GM18502 (cell line): ENCODE data around the gene SLC16A9.

ENCODE experiments used
- ATAC-seq: cut with Tn5 transposase; IDR thresholded peaks from one replicate; pipeline ENCODE4 v1.9.1; 2021; ENCODE audit warnings: mild to moderate bottlenecking; ENCODE audit not compliant: unreplicated experiment, poor library complexity

SLC16A9 gene

DNA sequence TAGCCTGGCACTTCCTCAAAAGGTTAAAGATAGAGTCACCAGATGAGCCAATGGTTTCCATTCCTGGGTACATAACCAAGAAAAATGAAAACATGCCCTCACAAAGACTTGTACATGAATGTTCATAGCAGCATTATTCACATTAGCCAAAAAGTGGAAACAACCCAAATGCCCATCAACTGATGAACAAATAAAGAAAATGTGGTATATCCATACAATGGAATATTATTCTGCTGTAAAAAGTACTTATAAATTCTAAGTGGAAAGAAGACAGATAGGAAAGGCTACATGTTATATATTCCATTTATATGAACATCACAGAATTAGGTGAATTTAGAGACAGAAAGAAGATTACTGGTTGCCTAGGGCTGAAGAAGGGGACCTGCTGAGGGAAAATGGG, 10.7 kb upstream of the SLC16A9 start:
- no peak for ATAC-seq

DNA sequence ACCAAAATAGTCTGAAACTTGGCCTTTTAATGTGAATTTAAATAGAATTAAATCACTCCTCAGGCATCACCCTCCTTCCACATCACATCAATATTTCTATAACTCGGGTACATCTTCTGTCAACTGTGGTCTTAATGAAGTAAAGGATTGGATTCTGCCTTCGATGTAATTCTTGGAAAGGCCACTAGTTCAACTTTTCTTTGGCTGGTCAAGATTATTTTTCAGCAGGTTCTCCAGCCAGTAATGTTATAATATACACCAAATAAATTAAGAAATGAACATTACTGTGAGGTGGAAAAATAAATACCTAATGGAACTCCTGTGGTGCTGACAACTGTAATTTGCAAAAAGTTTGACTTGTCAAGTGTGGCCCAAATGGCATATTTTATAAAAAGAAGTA, 9.7 kb upstream of the SLC16A9 start:
- no peak for ATAC-seq

DNA sequence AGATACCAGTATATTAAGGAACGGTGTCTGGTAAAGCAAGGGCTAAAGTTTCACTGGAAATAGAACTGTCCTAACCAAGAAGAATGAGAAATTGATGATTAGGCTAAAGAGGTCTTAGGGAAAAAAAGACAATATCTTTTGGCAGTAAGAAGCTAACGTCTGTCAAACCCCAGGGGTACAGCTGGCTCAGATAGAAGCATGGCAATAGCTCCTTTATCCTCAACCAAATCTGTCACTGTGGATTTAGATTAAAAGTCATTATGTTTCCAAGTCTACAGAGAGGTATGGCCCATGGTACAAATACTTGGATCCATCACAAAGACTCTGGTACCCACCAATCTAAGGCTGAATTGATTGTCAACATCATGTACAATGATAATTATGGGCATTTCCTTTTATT, 8.6 kb upstream of the SLC16A9 start:
- ATAC-seq: no peak

DNA sequence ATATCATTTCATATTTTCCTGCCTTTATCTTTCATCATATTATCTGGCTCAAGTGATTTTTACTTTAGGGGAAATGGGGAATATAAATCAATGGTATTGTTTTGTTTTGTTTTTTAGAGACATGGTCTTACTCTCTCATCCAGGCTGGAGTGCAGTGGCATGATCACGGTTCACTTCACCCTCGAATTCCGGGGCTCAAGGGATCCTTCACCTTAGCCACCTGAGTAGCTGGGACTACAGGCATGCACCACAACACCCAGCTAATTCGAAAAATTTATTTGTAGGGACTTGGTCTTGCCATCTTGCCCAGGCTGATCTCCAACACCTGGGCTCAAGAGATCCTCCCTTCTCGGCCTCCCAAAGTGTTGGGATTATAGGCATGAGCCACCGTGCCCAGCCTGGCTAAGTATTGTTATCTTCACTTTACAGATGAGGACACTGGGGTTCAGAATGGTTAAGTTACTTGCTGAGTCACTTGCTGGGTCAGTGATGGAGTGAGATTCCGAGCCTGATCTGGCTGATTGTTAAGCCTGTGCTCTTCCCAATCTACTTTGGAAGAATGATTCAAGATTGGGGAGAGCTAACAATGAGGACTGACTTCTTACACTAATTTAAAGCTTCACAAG, 3.7 kb upstream of the SLC16A9 start:
- ATAC-seq: no peak

DNA sequence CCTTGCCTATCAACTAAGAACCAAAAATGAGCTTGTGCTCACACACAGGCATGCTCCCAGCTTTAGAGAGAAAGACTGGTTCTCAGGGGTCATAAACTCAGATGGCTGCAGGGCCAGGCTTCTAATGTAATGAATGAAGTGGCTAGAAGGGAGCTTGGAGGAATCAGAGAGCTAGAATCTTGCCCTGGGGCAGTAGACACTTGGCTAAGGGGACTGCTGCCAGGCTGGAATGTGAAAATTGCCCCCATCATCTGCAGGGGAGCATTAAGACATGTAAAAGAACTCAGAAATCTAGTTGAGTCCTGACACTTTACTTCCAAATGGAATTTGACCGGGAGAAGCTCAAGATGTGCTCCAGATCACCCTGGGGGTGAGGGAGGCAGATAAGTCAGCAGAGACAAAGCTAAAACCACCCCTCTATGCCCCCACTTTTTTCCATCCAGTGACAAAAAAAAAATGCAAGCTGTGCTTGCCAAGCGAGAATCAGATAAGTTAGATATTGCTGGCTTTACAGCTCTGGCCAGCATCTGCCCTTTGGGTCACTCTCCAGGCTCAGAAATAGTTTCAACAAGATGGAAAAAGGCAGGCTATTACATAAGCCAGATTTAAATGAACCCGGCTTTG, 2.3 kb upstream of the SLC16A9 start:
- ATAC-seq: no peak

DNA sequence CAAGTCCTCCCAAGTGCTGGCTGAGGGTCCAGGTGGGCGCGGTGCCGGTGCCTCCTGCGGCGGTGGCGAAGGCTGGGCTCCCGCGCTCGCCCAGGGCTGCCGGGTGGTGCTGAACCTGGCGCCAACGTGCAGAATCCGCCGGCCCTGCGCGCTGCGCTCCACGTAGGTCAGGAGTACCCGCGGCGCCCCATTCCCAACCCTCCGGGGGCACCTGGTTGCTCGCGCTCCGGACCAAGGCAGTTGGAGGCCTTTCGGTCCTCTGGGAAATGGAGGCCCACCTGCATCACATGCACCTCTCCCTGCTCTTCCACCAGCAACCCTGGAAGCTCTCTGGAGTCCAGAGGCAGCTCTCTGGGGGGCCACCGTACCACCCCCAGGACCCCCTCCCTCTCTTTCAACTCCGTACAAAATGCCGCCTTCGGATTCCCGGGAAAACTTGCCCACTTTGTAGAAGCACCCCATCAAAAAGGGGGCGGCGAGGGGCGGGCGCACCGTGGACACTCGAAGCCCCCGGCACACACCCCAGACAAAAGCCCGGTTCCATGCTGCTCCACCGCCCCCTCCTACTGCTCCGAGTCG, 745 bp downstream of the SLC16A9 start:
- peak; percentile 35 for ATAC-seq

DNA sequence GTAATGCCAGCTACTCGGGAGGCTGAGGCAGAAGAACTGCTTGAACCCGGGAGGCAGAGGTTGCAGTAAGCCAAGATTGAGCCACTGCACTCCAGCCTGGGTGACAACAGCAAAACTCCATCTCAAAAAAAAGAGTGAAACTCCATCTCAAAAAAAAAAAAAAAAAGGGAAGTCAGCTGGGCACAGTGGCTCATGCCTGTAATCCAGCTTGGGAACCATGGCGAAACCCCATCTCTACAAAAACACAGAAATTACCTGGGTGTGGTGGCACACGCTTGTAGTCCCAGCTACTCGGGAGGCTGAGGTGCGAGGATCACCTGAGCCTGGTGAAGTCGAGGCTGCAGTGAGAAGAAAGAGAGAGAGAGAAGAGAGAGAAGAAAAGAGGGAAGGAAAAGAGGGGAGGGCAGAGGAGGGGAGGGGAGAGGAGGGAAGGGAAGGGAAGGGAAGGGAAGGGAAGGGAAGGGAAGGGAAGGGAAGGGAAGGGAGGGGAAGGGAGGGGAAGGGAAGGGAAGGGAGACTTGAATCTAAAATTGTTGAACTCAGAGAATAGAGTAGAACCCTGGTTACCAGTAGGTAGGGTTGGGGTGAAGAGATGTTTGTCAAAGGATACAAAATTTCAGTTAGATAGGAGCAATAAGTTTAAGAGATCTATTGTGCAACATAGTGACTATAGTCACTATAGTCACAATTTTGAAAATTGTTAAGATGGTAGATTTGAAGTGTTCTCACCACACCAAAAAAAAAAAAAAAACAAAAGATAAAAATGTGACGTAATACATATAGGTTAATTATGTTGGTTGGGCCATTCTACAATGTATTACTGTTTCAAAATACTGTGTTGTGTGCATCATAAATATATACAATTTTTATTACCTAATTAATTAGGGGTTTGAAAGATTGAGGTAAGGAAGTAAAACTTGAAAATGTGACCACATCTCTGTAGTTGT, 2.5 kb downstream of the SLC16A9 start:
- no peak for ATAC-seq

DNA sequence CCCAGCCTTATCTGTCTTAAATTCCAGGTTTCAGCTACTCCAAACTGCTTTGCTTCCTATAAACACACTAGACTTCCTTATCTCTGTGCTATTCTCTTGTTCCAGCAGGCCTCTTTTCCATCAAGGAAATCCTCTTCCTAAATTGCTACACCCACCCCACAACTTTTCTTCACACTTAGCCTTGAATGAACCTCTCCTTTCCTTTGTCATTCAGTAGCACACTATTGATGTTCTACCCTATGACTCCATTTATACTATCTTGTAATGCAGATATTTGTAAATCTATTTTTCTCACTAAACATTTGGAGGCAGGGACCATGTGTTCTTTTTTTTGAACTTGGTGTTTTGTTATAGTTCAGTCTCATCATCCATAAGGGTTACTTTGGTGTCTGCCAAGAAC, 3.7 kb downstream of the SLC16A9 start:
- ATAC-seq: no peak

DNA sequence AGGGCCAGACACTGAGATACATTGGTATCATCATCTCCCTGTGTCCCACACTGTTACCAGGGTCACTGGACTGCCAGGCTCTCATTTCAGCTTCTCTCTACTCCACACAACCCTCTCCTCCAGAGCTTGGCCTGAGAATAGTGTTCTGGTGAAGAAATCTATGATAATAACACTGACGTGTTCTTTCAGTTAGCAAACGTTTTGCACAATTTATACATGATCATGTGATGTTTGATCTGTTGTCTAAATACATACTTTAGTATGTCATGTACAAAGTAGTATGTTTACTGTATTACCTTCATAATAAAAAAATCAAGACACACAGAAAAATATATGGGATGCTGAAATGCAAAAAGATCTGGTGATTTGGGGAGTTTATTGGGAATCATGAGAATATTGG, 5.0 kb downstream of the SLC16A9 start:
- ATAC-seq: no peak

DNA sequence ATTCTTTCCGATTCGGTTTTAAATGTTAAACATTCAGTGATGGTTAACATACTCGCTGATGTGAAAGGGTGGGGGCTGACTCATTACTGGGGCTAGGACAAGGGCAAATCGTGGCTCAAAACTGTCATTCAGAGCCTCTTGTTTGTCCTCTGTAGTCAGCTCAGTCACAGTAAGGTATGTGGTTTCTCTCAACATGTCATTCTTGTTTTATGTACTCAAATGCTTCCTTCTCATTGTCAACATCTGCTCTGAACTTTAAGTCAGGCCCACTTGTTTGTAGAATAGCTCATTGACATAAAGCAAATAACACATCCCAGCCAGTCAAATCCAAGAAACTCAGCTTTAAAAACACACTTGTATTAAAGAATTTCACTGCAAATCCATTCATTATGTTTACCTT, 7.3 kb downstream of the SLC16A9 start:
- ATAC-seq: no peak

DNA sequence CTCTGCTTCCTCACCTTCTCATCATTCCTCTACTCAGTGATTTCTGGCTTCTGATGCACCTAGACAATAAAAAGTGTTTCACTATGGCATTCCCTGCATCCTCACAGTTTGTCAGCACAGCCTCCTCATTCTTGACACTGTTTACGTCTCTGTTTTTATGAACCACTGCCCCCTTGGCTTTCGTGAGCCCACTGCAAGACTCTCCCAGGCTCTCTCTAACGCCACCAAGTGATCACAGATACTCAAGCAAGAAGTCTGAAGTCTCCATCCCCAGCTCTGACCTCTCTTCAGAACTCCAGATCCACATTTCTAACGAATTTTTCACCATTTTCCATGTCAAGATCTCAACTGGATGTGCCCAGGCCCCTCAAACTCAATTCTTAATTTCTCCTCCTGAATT, 8.9 kb downstream of the SLC16A9 start:
- ATAC-seq: no peak

DNA sequence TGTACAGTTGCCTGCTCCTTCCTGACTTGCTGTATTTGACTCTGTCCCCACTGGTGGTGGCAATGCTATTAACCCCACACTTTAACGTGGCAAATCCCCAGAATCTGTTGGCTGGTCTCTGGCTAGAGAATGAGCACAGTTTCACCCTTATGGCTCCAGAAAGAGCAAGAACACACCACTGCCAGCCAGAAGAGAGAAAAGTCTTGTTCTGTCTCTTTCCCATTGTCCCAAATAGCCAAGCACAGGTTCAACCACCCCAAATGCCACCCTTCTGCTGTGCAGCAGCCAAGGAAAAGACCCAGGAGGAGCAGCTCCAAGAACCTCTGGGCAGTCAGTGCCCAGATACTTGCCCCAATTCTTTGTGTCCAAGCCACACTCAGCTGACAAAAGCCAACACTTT, 11.3 kb downstream of the SLC16A9 start:
- no peak for ATAC-seq

DNA sequence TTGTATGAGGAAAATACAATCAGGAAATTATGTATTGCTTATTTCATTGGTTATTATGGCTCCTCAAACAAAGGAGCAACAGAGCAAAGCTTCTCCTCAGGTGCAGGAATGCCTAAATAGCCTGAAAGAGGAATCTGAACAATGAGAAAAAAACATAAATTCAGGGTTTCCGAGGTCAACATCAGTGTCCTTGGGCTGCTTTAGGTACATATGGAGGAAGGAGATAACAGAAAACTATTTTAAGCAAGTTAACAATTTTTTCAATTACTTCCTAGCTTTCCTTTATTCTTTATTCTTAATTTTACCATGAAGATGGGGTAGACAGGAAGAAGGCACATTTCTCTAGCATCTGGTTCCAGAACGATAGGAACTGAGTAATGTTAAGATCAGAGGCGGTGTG, 14.0 kb downstream of the SLC16A9 start:
- ATAC-seq: no peak

DNA sequence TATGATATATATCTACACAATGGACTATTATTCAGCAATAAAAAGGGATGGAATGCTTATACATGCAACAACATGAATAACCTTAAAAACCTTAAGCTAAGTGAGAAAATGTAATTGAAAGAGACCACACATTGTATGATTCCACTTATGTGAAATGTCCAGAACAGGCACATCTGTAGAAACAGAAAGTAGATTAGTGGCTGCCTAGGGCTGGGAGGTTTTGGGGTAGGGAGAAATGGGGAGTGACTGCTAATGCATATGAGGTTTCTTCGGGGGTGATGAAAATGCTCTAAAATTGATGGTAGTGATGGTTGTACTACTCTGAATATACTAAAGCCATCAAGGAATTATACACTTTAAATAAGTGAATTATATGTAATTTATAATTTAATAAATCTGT, 14.7 kb downstream of the SLC16A9 start:
- no peak for ATAC-seq

DNA sequence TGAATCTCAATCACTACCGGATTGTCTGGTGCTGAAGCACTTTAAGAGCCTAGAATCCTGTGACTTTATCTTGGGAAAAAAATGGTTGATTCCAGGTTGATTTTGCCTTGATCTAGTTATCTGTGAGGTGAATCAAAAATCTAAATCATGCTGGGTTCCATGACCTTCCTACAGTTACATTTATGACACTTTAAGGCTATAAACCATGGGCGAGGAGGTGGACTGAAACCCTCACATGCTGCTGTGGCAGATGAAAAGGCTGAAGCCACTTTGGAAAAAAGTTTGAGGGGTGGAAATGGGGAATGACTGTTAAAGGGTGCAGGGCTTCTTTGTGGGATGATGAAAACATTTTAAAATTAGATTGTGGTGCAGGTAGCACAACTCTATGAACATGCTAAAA, 17.5 kb downstream of the SLC16A9 start:
- no peak for ATAC-seq

DNA sequence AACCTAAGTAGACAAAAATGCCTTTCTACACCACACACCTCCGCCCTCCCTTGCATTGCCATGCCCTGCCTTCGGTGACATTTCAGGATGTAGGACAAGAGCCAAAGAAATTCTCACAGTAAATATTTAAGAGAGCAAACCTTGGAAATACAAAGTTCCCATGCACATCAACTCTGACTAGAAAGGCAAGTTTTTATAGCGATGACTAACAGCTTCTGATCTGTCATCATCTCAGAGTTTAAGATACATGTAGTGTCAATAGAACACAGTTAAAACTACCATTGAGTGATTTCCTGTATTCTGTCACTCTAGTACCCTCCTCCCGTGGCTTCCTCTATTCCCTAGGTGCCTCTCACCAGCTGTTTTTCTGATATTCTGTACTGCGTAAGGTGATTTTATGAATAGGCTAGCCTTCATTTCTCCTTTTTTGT, 20.7 kb downstream of the SLC16A9 start:
- ATAC-seq: no peak

DNA sequence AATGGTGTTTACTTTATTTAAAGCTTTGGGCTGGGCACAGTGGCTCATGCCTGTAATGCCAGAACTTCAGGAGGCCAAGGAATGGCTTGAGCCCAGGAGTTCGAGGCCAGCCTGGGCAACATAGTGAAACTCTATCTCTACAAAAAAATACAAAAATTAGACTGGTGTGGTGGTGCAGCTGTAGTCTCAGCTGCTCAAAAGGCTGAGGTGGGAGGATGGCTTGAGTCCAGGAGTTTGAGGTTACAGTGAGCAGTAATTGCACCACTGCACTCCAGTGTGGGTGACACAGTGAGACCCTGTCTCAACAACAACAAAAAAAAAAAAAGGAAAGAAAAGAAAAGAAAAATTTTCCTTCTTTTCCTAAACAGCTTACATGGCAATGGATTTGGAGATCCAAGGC, 22.0 kb downstream of the SLC16A9 start:
- no peak for ATAC-seq

DNA sequence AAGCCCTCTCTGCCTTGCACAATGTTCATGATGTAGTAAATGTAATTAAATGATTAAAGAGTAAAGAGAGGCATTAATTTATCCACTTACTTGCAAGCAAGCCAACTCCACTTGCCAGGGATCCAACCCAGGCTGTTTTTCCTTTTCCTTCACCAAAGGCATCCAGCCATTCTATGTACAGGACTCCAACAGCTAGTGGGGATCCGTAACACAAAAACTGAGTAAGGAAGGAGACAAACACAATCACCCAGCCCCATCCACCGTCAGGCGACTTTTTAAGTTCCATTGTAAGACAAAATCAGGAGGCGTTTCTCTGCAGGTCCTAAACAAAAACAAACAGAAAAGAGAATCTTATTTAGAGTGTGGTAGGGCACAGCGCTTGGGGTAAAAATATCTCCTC, 25.6 kb downstream of the SLC16A9 start:
- ATAC-seq: no peak

DNA sequence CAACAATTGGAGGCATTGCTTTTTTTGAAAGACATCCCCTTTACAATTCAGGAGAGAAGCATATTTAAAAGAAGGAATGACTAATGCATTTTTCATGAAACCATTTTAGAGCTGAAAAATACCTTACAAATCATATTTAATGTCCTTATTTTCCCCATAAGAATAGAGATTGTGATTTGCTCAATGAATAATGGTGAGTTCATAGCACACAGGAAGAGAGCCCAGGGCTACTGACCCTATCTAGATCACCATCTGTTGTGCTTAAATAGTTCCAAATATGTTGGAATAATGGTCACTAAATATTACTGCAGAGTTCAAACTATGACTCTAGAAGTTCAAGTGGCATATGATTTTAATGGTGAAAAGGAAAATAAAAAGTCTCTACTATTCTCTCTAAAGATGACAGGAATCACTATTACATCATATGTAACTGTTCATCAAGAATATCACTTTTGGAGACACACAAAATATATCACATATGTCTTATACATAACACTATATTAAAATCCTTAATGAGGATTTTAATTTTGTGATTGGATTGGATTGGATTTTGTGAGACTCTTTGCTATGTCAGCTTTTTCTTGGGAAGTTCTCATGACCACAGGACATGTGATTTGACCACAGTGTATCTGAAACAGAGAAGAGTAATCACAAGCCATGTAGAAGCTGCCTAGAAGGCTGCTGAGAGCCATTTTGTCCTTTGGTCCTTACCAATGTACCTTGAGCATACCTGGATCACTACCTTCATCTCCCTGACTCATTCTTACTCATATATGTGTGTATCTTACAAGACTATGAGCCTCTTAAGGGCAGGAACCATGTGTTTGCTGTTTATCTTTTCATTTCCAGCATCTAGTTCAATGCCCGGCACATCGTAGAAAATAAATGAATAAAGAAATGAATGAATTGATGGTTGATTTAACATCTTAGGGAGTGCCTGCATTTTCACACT, 26.4 kb downstream of the SLC16A9 start:
- no peak for ATAC-seq

DNA sequence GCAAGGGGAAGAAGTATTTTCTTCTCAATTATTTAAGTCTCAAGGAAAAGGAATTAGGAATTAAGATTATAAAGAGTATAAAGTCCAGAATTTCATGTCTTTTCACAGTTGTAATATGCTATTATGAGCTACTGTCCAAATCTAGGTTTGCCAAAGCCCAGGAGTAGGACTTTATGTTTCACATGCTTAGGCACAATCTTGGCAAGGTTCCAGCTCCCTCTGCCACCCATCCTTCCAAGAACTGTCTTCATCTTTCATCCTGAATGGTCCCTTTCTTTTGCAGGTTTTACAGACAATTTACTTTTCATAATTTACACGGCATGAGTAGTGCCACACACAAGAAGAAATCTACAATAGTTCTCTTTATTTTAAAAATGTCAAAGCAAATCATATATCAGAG, 29.5 kb downstream of the SLC16A9 start:
- no peak for ATAC-seq
